IMR-90 (cell line): Measurements from ENCODE around the gene CPO.

ENCODE experiments used
- CHD1 ChIP-seq: IDR thresholded peaks from 2 replicates; pipeline ENCODE4 v1.6.1; 2012; ENCODE audit warnings: low read depth, low read length, improper control_type of control experiment
- FOS ChIP-seq: fragments of 150-350 bp; IDR thresholded peaks from 2 replicates; pipeline ENCODE4 v1.6.1; 2016; ENCODE audit warnings: low read depth, low read length
- NFE2L2 ChIP-seq: fragments of 150-350 bp; IDR thresholded peaks from 2 replicates; pipeline ENCODE4 v1.6.1; 2016; ENCODE audit warnings: low read depth, mild to moderate bottlenecking, low read length
- POLR2A ChIP-seq: IDR thresholded peaks from 2 replicates; pipeline ENCODE4 v1.6.1; 2012; ENCODE audit warnings: mild to moderate bottlenecking, low read depth, low read length
- RAD21 ChIP-seq: IDR thresholded peaks from 2 replicates; pipeline ENCODE4 v1.6.1; 2012; ENCODE audit warnings: low read length, improper control_type of control experiment
- RCOR1 ChIP-seq: IDR thresholded peaks from 2 replicates; pipeline ENCODE4 v1.6.1; 2012; ENCODE audit warnings: mild to moderate bottlenecking, low read length, improper control_type of control experiment; ENCODE audit not compliant: insufficient replicate concordance
- RFX5 ChIP-seq: IDR thresholded peaks from 2 replicates; pipeline ENCODE4 v1.8.0; 2012; ENCODE audit warnings: low read depth, mild to moderate bottlenecking, low read length, moderate library complexity
- TF ChIP-seq, protein P1 (sequence below): conservative IDR thresholded peaks from 2 replicates; pipeline ENCODE4 v1.5.1; 2012; ENCODE audit warnings: mild to moderate bottlenecking, low read depth, low read length, improper control_type of control experiment

DNA sequence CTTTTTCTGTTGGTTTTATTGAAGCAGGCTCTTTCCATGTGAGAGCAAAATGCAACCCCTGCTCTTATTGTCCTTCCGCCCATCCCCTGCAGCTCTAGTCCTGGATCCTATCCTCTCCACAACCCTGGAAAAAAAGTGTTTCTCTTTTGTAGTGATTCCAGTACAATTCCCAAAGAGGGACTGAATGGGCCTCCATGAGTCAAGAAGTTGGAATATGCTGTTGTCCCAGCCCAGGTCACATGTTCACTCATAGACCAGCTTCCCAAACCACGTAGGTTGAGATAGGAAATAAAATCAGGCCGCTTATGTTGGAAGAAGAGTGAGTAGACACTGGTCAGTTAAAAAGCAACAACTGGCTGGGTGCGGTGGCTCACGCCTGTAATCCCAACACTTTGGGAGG lies 39.4 kb downstream of the CPO start:
- TF ChIP-seq, protein P1, sequence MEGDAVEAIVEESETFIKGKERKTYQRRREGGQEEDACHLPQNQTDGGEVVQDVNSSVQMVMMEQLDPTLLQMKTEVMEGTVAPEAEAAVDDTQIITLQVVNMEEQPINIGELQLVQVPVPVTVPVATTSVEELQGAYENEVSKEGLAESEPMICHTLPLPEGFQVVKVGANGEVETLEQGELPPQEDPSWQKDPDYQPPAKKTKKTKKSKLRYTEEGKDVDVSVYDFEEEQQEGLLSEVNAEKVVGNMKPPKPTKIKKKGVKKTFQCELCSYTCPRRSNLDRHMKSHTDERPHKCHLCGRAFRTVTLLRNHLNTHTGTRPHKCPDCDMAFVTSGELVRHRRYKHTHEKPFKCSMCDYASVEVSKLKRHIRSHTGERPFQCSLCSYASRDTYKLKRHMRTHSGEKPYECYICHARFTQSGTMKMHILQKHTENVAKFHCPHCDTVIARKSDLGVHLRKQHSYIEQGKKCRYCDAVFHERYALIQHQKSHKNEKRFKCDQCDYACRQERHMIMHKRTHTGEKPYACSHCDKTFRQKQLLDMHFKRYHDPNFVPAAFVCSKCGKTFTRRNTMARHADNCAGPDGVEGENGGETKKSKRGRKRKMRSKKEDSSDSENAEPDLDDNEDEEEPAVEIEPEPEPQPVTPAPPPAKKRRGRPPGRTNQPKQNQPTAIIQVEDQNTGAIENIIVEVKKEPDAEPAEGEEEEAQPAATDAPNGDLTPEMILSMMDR = no peak
- TF ChIP-seq RAD21 (no peak), FOS (no peak), POLR2A (no peak), RCOR1 (no peak), CHD1 (no peak), RFX5 (no peak), NFE2L2 (no peak)
